ENCODE data around the gene FBXL2.
A peak's percentile ranks its signal among the peaks of the same experiment; 100 is the strongest.
"Not testable (repeated sequence)": the region's sequence is repeated elsewhere in the genome, so short reads cannot be mapped to it uniquely, and the experiment has no call there.

The FBXL2 gene

DNA sequence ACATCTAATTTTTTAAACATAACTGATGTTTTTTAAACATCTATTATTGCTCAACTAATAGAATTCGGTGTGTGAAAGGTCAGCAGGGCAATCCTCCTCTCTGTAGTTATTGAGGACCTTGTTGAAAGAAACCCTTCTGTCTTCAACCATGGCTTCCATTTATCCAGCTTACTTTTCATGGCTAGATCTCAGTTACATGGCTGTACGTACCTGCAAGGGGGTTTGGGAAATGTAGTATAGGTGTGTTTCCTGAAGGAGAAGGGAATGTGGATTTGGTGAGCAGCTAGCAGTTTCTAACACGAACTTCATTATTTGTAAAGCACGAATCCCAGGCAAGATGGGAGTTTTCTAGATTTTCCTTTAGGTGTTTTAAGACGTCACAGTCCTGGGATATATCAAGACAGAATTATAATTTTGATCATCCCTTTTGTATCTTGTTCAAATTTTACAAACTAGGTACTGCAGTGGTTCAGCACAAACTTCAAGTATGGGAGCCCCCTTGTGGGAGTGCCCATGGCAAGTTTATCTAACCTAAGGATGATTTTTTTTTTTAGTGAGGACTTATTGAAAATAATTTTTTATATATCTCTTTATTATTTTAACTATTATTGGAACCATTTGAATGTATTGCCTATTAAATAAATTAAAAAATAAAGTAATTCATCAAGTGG is 41.6 kb downstream of the FBXL2 start:
- Histone ChIP-seq H3K27me3 (ENCODE audit: low read depth, low read length) (no peaks in the 10 kb centered on the region), H3K27ac (ENCODE audit: low read length) (no peak overlapping the region), H2AFZ (ENCODE audit: low read depth, low read length) (no peak overlapping the region), H4K20me1 (ENCODE audit: insufficient read depth, low read length) (no peaks in the 10 kb centered on the region), H3K36me3 (replicated peaks; ENCODE audit: low read depth, low read length) (no peaks in the 10 kb centered on the region), H3K9me3 (ENCODE audit: insufficient read depth, low read length) (no peaks in the 10 kb centered on the region), H3K79me2 (ENCODE audit: low read length) (no peaks in the 10 kb centered on the region), H3K4me2 (ENCODE audit: low read length) (no peak overlapping the region), H3K4me1 (ENCODE audit: low read length) (no peaks in the 10 kb centered on the region), H3K4me3 (ENCODE audit: low read length) (no peak overlapping the region), H3K9ac (ENCODE audit: low read length) (no peak overlapping the region)
- no peak for TF ChIP-seq EZH2phosphoT487 (IDR thresholded peaks at IDR 0.05; ENCODE audit: low read depth)
- TF ChIP-seq CTCF (IDR thresholded peaks at IDR 0.05; ENCODE audit: low read depth, low read length) = peak; percentile 30

GRCh38 chr3:33322412-33322811 is 45.2 kb downstream of the FBXL2 start:
- no peak overlapping the region for H2AFZ ChIP-seq (ENCODE audit: low read depth, low read length)
- TF ChIP-seq CTCF (IDR thresholded peaks at IDR 0.05; ENCODE audit: low read depth, low read length) = no peak
- H4K20me1 ChIP-seq (ENCODE audit: insufficient read depth, low read length) = no peaks in the 10 kb centered on the region
- H3K27me3 ChIP-seq (ENCODE audit: low read depth, low read length) = no peaks in the 10 kb centered on the region
- H3K4me1 ChIP-seq (ENCODE audit: low read length) = no peaks in the 10 kb centered on the region
- H3K27ac ChIP-seq (ENCODE audit: low read length) = no peak overlapping the region
- no peaks in the 10 kb centered on the region for H3K9me3 ChIP-seq (ENCODE audit: insufficient read depth, low read length)
- H3K9ac ChIP-seq (ENCODE audit: low read length) = no peak overlapping the region
- no peaks in the 10 kb centered on the region for H3K36me3 ChIP-seq (replicated peaks; ENCODE audit: low read depth, low read length)
- no peak overlapping the region for H3K4me3 ChIP-seq (ENCODE audit: low read length)
- H3K79me2 ChIP-seq (ENCODE audit: low read length) = no peaks in the 10 kb centered on the region
- no peak overlapping the region for H3K4me2 ChIP-seq (ENCODE audit: low read length)

GRCh38 chr3:33331414-33331813 is 54.2 kb downstream of the FBXL2 start:
- Histone ChIP-seq H3K79me2 (ENCODE audit: low read length) (no peaks in the 10 kb centered on the region), H3K27me3 (ENCODE audit: low read depth, low read length) (no peaks in the 10 kb centered on the region), H3K4me3 (ENCODE audit: low read length) (no peak overlapping the region), H3K27ac (ENCODE audit: low read length) (no peak overlapping the region), H3K9me3 (ENCODE audit: insufficient read depth, low read length) (peaks cover 13% of the 10 kb centered on the region; the same call in 1 of the 2 replicates), H3K4me2 (ENCODE audit: low read length) (no peak overlapping the region), H4K20me1 (ENCODE audit: insufficient read depth, low read length) (no peaks in the 10 kb centered on the region), H3K36me3 (replicated peaks; ENCODE audit: low read depth, low read length) (no peaks in the 10 kb centered on the region), H2AFZ (ENCODE audit: low read depth, low read length) (no peak overlapping the region), H3K4me1 (ENCODE audit: low read length) (no peaks in the 10 kb centered on the region), H3K9ac (ENCODE audit: low read length) (no peak overlapping the region)
- TF ChIP-seq CTCF (IDR thresholded peaks at IDR 0.05; ENCODE audit: low read depth, low read length) = no peak
- TF ChIP-seq EZH2phosphoT487 (IDR thresholded peaks at IDR 0.05; ENCODE audit: low read depth) = no peak

- Histone ChIP-seq H4K20me1 (ENCODE audit: insufficient read depth, low read length) (no peaks in the 10 kb centered on the region), H3K9me3 (ENCODE audit: insufficient read depth, low read length) (peaks cover 13% of the 10 kb centered on the region; the same call in 1 of the 2 replicates), H2AFZ (ENCODE audit: low read depth, low read length) (no peak overlapping the region), H3K4me2 (ENCODE audit: low read length) (no peak overlapping the region), H3K36me3 (replicated peaks; ENCODE audit: low read depth, low read length) (no peaks in the 10 kb centered on the region), H3K27ac (ENCODE audit: low read length) (no peak overlapping the region), H3K4me3 (ENCODE audit: low read length) (no peak overlapping the region), H3K79me2 (ENCODE audit: low read length) (no peaks in the 10 kb centered on the region), H3K4me1 (ENCODE audit: low read length) (no peaks in the 10 kb centered on the region), H3K27me3 (ENCODE audit: low read depth, low read length) (no peaks in the 10 kb centered on the region), H3K9ac (ENCODE audit: low read length) (no peak overlapping the region)
- no peak for TF ChIP-seq EZH2phosphoT487 (IDR thresholded peaks at IDR 0.05; ENCODE audit: low read depth)
- no peak for TF ChIP-seq CTCF (IDR thresholded peaks at IDR 0.05; ENCODE audit: low read depth, low read length)
These were observed 57.1 kb downstream of the FBXL2 start for GRCh38 chr3:33334364-33334763.

DNA sequence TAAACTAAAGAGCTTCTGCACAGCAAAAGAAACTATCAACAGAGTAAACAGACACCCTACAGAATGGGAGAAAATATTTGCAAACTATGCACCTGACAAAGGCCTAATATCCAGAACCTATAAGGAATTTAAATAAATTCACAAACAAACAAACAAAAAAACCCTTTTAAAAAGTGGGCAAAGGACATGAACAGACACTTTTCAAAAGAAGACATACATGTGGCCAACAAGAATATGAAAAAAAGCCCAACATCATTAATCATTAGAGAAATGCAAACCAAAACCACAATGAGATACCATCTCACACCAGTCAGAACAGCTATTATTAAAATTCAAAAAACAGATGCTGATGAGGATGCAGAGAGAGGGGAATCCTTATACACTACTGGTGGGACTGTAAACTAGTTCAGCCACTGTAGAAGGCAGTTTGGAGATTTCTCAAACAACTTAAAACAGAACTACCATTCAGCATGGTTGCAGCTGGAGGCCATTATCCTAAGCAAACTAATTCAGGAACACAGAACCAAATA is 61.8 kb downstream of the FBXL2 start:
- H3K4me2 ChIP-seq (ENCODE audit: low read length); H4K20me1 ChIP-seq (ENCODE audit: insufficient read depth, low read length); H3K79me2 ChIP-seq (ENCODE audit: low read length); H3K27ac ChIP-seq (ENCODE audit: low read length); H3K27me3 ChIP-seq (ENCODE audit: low read depth, low read length); H3K4me3 ChIP-seq (ENCODE audit: low read length); H3K36me3 ChIP-seq (replicated peaks; ENCODE audit: low read depth, low read length); H3K9ac ChIP-seq (ENCODE audit: low read length); H2AFZ ChIP-seq (ENCODE audit: low read depth, low read length); H3K9me3 ChIP-seq (ENCODE audit: insufficient read depth, low read length); H3K4me1 ChIP-seq (ENCODE audit: low read length): not testable (repeated sequence)

All from OCI-LY3 (cell line).